ENCODE data around the gene TCAF1.

The TCAF1 gene, protein sequence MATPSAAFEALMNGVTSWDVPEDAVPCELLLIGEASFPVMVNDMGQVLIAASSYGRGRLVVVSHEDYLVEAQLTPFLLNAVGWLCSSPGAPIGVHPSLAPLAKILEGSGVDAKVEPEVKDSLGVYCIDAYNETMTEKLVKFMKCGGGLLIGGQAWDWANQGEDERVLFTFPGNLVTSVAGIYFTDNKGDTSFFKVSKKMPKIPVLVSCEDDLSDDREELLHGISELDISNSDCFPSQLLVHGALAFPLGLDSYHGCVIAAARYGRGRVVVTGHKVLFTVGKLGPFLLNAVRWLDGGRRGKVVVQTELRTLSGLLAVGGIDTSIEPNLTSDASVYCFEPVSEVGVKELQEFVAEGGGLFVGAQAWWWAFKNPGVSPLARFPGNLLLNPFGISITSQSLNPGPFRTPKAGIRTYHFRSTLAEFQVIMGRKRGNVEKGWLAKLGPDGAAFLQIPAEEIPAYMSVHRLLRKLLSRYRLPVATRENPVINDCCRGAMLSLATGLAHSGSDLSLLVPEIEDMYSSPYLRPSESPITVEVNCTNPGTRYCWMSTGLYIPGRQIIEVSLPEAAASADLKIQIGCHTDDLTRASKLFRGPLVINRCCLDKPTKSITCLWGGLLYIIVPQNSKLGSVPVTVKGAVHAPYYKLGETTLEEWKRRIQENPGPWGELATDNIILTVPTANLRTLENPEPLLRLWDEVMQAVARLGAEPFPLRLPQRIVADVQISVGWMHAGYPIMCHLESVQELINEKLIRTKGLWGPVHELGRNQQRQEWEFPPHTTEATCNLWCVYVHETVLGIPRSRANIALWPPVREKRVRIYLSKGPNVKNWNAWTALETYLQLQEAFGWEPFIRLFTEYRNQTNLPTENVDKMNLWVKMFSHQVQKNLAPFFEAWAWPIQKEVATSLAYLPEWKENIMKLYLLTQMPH

DNA sequence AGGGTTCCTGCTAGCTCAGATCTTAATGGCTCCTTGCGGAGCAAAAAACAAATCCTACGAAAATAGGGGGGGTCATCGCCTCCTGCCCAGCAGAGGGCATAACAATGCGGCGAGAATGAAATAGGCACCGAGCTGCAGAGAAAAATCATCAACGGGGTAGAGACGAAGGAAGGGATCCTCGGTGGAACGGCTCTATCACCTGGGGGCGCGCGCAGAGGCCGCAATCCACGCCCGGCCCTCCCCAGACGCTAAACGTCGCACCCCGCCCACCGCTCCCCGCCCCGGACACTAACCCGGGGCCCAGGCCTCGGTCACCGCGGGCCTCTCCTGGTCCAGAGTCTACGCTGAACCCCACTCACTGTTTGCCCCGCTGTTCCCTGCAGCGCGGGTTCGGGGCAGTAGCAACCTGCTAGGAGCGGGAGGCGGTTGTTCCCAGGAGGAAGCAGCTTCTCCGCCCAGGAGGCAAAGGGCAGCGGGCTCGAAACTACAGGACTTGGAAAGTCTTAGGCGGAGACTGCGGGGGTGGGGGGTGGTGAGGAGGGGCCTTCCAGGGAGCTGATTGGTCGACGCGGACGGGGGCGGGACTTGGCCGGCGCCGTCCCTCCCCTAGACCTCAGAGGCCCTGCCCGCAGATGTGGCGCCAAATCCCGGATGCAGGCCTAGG lies at the start of gene TCAF1:
TCAF1 (minus strand) TSS at position 509 of the 664 bp plus-strand sequence. CDS start 25,568 bp downstream, outside the sequence.
- peak within 1 kb of the TSS; percentile 62 to 74 for H3K4me3 ChIP-seq (ENCODE audit: low read depth in 1 of 2, low read length in 1 of 2)
- no peaks in the 10 kb centered on the region for H3K27me3 ChIP-seq
- TF ChIP-seq, protein P1, sequence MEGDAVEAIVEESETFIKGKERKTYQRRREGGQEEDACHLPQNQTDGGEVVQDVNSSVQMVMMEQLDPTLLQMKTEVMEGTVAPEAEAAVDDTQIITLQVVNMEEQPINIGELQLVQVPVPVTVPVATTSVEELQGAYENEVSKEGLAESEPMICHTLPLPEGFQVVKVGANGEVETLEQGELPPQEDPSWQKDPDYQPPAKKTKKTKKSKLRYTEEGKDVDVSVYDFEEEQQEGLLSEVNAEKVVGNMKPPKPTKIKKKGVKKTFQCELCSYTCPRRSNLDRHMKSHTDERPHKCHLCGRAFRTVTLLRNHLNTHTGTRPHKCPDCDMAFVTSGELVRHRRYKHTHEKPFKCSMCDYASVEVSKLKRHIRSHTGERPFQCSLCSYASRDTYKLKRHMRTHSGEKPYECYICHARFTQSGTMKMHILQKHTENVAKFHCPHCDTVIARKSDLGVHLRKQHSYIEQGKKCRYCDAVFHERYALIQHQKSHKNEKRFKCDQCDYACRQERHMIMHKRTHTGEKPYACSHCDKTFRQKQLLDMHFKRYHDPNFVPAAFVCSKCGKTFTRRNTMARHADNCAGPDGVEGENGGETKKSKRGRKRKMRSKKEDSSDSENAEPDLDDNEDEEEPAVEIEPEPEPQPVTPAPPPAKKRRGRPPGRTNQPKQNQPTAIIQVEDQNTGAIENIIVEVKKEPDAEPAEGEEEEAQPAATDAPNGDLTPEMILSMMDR (IDR thresholded peaks at IDR 0.05): no peak
- peaks cover 9 to 12% of the 10 kb centered on the region in 2 experiments for H3K4me1 ChIP-seq (ENCODE audit: control insufficient read depth in 1 of 2, insufficient read depth in 1 of 2, low read depth in 1 of 2, low read length in 1 of 2)
- peak within 1 kb of the TSS; percentile 66 for H3K27ac ChIP-seq
- H3K36me3 ChIP-seq: no peaks in the 10 kb centered on the region
- H3K9me3 ChIP-seq: no peaks in the 10 kb centered on the region

DNA sequence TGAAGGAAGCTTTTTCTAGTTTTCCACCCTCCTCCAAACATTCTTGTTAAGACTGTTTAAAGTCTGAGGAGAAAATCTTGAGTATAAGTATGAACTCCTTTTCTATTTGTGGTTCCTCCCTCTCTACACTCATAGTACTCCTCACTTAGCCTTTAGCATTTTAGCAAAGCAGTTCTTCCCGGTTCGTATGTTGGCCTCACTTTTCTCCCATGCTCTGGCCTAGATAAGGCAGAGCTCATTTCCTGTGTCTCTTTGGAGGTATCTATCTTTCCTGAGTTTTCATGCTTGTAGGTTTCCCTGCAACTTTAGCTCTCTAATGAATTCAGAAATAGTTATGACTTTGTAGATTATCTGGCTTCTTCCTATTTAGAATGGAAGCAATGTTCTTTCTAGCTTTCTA lies 46.8 kb upstream of the TCAF1 start:
- TF ChIP-seq, protein P1 (IDR thresholded peaks at IDR 0.05): no peak
- Histone ChIP-seq H3K9me3 (no peaks in the 10 kb centered on the region), H3K4me3 (ENCODE audit: low read depth in 1 of 2, low read length in 1 of 2) (no peak overlapping the region), H3K36me3 (no peaks in the 10 kb centered on the region), H3K4me1 (ENCODE audit: control insufficient read depth in 1 of 2, insufficient read depth in 1 of 2, low read depth in 1 of 2, low read length in 1 of 2) (no peaks in the 10 kb centered on the region), H3K27ac (no peak overlapping the region), H3K27me3 (no peaks in the 10 kb centered on the region)

DNA sequence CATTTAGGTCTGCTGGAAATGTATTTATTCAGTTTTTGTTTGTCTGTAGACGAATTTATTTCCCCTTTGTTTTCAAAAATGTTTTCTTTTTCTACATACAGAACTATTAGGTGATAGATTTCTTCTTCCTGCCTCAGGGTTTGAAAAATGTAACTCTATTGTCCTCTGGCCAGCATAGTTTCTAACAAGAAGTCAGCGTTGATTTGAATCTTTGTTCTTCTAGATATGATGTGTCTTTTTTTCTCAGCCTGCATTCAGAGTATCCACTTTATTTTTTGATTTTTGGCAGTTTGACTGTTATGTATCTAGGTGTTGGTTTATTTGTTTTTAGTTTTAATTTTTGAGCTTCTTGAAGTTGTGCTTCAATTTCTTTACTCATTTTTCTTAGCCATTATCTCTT lies 45.1 kb upstream of the TCAF1 start:
- H3K4me3 ChIP-seq (ENCODE audit: low read depth in 1 of 2, low read length in 1 of 2): no peak overlapping the region
- H3K27ac ChIP-seq: no peak overlapping the region
- no peaks in the 10 kb centered on the region for H3K4me1 ChIP-seq (ENCODE audit: control insufficient read depth in 1 of 2, insufficient read depth in 1 of 2, low read depth in 1 of 2, low read length in 1 of 2)
- no peaks in the 10 kb centered on the region for H3K36me3 ChIP-seq
- no peaks in the 10 kb centered on the region for H3K27me3 ChIP-seq
- TF ChIP-seq, protein P1 (IDR thresholded peaks at IDR 0.05): no peak
- H3K9me3 ChIP-seq: no peaks in the 10 kb centered on the region

DNA sequence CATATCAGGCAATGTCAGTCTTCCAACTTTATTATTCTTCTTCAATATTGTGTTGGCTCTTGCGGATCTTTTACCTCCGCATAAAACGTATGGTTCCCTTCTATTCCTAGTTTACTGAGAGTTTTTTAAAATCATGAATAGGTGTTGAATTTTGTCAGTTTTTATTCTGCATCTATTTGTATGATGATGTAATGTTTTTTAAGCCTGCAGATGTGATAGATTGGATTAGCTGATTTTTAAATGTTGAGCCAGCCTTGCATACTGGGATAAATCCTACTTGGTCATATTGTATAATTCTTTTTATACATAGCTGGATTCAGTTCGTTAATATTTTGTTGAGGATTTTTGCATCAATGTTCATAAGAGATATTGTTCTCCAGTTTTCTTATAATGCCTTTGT lies 43.4 kb upstream of the TCAF1 start:
- TF ChIP-seq, protein P1 (IDR thresholded peaks at IDR 0.05): no peak
- H3K4me1 ChIP-seq (ENCODE audit: control insufficient read depth in 1 of 2, insufficient read depth in 1 of 2, low read depth in 1 of 2, low read length in 1 of 2): no peaks in the 10 kb centered on the region
- H3K9me3 ChIP-seq: no peaks in the 10 kb centered on the region
- H3K27me3 ChIP-seq: no peaks in the 10 kb centered on the region
- no peak overlapping the region for H3K27ac ChIP-seq
- H3K36me3 ChIP-seq: no peaks in the 10 kb centered on the region
- H3K4me3 ChIP-seq (ENCODE audit: low read depth in 1 of 2, low read length in 1 of 2): no peak overlapping the region

Data from neutrophil (primary cell).